GM19025 (cell line): ENCODE data around the gene STPG1.
"Not testable (repeated sequence)": the region's sequence is repeated elsewhere in the genome, so short reads cannot be mapped to it uniquely, and the experiment has no call there.

Experiments used
- ATAC-seq: cut with Tn5 transposase; IDR thresholded peaks from one replicate; pipeline ENCODE4 v1.9.1; 2021; ENCODE audit warnings: mild to moderate bottlenecking, low read depth, moderate library complexity; ENCODE audit not compliant: unreplicated experiment

STPG1 gene, protein sequence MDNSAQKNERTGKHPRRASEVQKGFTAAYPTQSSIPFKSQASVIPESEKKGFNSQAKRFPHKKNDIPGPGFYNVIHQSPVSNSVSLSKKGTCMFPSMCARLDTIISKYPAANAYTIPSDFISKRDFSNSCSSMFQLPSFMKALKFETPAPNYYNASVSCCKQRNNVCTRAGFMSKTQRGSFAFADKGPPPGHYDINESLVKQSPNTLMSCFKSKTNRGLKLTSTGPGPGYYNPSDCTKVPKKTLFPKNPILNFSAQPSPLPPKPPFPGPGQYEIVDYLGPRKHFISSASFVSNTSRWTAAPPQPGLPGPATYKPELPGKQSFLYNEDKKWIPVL

GRCh38 chr1:24413350-24414163 lies at the start of gene STPG1:
Gene STPG1 (minus strand): TSS chr1:24413782. CDS start chr1:24401388, 12,394 bp downstream.
- ATAC-seq, result no peak

GRCh38 chr1:24462128-24462527 lies 48.5 kb upstream of the STPG1 start:
- not testable (repeated sequence) for ATAC-seq

- no peak for ATAC-seq
These were observed 46.1 kb upstream of the STPG1 start for GRCh38 chr1:24459551-24460266.

GRCh38 chr1:24457866-24458265 lies 44.3 kb upstream of the STPG1 start:
- ATAC-seq, result no peak

DNA sequence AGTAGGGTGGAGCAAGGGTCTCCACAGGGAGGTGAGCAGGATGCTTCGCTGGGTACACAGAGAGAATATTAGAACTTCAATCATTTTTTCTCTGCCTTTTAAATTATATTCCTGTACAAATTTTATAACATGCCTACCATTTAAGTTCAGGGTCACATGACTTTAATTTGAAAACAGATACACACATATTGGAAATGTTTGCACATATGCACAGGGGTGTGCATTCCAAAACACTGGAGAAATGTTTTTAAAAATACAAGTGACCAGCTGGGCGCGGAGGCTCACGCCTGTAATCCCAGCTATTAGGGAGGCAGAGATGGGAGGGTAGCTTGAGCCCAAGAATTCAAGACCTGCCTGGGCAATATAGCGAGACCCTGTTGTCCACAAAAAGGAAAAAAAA lies 41.7 kb upstream of the STPG1 start:
- no peak for ATAC-seq

DNA sequence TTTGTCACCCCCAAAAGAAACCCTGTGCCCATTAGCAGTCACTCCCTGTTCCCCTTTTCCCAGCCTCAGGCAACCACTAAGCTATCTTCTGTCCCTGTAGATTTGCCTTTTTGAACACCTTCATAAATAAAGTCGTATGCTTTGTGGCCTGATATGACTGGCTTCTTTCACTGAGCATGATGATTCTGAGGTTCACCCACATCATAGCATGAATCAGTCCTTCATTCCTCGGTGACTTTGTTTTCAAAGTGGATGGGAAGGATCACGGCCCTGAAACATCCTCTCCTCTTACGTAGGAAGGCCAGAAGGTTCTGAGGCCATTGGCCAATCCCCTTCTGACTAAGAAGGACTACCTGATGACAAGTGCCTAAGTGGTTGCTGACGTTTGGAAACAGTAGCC lies 41.1 kb upstream of the STPG1 start:
- ATAC-seq, result no peak

- no peak for ATAC-seq
These were observed 39.4 kb upstream of the STPG1 start for GRCh38 chr1:24452922-24453485.

GRCh38 chr1:24451746-24452145 lies 38.2 kb upstream of the STPG1 start:
- no peak for ATAC-seq

DNA sequence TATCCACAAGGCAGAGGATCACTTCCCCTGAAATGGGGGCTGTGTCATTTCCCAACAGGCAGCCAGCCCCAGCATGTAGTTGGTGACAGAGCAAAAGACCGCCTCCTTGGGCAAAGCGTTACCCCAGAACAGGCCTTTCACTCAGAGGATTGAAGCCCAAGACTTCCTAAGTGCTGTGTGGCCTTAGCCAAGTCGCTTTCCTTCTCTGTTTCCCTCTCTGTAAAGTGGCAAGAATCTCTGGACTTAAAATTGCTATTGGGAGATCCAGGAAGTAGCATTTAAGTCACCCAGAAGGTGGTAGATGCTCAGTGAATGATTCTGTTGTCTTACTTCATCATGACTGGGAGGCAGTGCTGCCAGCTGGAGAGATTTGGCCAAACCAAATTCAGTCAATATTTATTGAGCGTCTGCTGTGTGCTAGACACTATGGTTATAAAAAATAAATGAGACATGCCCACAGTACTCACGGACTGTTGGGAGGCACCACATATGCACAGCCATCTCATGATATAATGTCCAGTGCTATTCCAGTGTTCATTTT lies 37.3 kb upstream of the STPG1 start:
- no peak for ATAC-seq

- no peak for ATAC-seq
These were observed 36.7 kb upstream of the STPG1 start for GRCh38 chr1:24450316-24450715.

DNA sequence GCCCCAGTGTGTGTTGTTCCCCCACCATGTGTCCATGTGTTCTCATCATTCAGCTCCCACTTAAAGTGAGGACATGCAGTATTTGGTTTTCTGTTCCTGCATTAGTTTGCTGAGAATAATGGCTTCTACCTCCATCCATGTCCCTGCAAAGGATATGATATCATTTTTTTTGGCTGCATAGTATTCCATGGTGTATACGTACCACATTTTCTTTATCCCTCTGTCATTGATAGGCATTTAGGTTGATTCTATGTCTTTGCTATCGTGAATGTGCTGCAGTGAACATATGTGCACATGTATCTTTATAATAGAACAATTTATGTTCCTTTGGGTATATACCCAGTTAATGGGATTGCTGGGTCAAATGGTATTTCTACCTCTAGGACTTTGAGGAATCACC lies 32.9 kb upstream of the STPG1 start:
- not testable (repeated sequence) for ATAC-seq

DNA sequence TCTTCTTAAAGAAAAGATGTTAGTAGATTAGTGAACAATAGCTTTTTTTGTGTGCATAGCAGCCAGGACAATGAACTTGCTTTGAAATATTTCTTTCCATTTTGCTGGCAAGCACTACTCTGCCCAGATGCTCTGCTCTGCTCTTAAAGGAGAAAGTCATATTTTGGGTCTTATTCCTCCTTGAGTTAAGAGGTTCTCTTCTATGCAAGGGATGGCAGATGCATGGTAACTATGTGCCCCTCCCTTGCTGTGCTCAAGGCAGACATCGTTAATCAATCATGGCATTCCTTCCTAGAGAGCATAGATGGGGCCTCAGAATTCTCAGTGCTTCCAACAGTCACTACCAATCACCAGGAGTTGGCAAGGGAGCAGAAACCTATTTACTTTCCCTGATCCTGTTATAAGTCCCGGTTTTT lies 29.7 kb upstream of the STPG1 start:
- ATAC-seq, result no peak

- ATAC-seq, result no peak
These were observed 29.2 kb upstream of the STPG1 start for GRCh38 chr1:24442764-24443163.

DNA sequence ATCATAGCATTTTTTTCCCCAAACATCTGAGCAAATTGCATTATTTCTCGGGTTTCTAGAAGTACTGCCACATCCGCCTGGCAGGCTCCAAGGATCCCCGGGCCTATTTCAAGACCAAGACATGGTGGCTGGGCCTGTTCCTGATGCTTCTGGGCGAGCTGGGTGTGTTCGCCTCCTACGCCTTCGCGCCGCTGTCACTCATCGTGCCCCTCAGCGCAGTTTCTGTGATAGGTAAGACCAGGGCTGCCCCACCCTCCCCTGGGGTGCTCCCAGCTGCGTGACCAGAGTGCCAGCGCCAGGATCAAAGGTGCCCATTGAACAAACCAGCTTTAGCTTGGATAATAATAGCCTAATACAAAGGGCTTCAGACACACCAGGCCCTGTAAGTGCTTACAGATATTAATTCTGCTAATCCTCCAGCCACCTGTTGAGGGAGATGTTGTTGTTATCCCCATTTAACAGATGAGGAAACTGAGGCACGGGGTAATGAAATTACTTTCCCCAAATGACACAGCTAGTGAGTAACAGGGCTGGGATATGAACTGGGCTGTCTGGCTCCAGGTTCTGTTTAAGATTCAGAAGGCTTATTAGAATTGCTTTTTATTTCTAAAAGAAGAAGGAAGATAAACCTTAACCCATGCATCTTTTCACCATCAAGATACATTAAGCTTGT lies 28.6 kb upstream of the STPG1 start:
- ATAC-seq, result no peak

- ATAC-seq, result no peak
These were observed 27.9 kb upstream of the STPG1 start for GRCh38 chr1:24441480-24441879.

GRCh38 chr1:24440436-24440835 lies 26.9 kb upstream of the STPG1 start:
- no peak for ATAC-seq

GRCh38 chr1:24438423-24438901 lies 24.9 kb upstream of the STPG1 start:
- ATAC-seq, result no peak

DNA sequence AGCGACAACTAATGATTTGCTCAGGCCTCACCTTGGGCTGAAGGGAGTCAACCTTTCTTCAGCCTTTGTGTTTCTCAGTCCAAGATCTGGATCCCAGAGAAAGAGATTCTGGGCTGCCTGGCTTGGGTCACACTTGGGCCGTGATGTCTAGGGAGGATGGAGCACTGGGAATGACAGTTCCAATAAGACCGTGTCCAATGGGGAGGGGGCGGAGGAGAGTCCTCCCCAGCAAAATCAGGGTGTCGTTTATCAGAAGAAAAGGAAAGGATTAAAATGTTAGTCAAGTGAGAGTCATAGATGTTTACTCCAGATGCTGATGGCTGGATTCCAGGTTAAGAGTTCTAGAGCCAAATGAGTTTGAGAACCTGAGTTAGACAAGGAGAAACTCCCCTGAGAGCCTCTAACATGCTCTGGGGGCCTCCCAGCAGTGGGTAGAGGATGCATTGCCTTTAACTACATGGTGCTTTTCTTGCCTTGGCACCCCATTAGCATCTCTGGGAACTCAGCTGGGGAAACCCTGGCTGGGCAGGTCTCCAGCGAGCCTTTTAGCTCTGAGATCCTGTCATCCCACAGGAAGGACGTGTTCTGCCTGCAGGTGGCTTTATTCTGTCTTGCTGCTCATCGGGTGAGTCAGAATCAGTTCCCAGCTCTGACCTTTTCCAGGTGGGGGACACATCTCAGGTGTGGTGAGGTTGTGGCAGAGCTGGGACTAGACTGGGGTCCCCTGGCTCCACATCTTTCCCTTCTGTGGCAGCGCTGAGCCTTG lies 24.2 kb upstream of the STPG1 start:
- no peak for ATAC-seq

DNA sequence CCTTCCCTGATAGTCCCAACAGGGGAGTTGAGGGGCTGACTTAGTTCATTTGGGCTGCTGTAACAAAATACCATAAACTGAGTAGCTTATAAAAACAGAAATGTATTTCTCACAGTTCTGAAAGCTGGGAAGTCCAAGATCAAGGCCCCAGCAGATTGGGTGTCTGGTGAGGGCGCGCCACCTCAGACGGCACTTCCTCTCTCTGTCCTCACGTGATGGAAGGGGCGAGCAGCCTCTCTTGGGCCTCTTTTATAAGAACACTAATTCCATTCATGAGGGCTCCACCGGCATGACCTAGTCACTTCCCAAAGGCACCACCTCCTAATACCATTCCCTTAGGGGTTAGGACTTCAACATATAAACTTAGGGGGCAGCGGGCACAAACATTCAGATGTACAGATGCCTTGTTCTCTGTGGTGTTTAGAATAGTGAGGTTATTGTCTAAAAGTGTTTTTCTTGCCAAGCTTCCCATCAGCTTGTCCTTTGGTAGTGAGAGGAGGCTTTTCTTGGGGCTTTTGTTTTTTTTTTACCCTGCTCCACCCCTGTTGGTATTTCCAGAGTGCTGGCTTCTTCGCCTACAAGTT lies 22.3 kb upstream of the STPG1 start:
- no peak for ATAC-seq
